ENCODE data around the gene PRKAR1B. TPM values are rescaled to one million over a fixed set of nuclear protein-coding genes. Genes with fewer than 3 reads are reported as not detected.

Gene PRKAR1B
- total RNA-seq, 1 experiment from 2014 or later = 27.2 TPM

DNA sequence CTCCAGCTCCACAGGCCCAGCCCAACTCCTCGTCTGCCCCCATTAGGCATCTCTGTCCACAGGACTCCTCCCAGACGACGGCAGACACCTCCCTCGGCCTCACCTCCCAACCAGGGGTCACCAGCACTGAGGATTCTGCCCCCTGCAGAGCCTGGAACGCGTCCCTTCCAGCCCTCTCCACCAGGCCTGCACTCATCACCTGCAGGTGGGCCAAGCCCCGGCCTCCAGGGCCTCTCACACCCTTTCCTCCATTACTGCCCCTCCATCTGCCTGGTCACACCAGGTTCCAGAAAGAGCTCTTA, 164.8 kb downstream of the PRKAR1B start:
- H3K9me3 ChIP-seq (ENCODE audit: low read depth, low read length, poor library complexity, severe bottlenecking) = no peaks in the 10 kb centered on the region
- ChIA-PET POLR2A (ENCODE audit: low non-redundant PET) (no interaction called here), CTCF (interaction anchor here (0.6 kb wide), 1 partner anchor 1859 kb away, joined by 6 read pairs; no protein-coding TSS in a partner anchor)
- no peak overlapping the region for H3K27ac ChIP-seq (ENCODE audit: low read depth, low read length, poor library complexity, severe bottlenecking)
- no peaks in the 10 kb centered on the region for H3K36me3 ChIP-seq (ENCODE audit: insufficient read depth, low read length, poor library complexity, severe bottlenecking)
- BruUV-seq (replicated peaks) = no TSS peak
- TF ChIP-seq EZH2 (IDR thresholded peaks at IDR 0.05; ENCODE audit: borderline replicate concordance, low read depth, low read length, poor library complexity, severe bottlenecking) = no peak
- TF ChIP-seq, protein P1, sequence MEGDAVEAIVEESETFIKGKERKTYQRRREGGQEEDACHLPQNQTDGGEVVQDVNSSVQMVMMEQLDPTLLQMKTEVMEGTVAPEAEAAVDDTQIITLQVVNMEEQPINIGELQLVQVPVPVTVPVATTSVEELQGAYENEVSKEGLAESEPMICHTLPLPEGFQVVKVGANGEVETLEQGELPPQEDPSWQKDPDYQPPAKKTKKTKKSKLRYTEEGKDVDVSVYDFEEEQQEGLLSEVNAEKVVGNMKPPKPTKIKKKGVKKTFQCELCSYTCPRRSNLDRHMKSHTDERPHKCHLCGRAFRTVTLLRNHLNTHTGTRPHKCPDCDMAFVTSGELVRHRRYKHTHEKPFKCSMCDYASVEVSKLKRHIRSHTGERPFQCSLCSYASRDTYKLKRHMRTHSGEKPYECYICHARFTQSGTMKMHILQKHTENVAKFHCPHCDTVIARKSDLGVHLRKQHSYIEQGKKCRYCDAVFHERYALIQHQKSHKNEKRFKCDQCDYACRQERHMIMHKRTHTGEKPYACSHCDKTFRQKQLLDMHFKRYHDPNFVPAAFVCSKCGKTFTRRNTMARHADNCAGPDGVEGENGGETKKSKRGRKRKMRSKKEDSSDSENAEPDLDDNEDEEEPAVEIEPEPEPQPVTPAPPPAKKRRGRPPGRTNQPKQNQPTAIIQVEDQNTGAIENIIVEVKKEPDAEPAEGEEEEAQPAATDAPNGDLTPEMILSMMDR (conservative IDR thresholded peaks at IDR 0.05; ENCODE audit: low read depth, low read length) = no peak
- no peak overlapping the region for H3K4me3 ChIP-seq (ENCODE audit: low read depth, low read length, poor library complexity, severe bottlenecking)
- DNase-seq (ENCODE audit: low spot score) = no peak
- H3K27me3 ChIP-seq (replicated peaks; ENCODE audit: insufficient read depth, low read depth, low read length, poor library complexity) = no peaks in the 10 kb centered on the region
- no peaks in the 10 kb centered on the region for H3K4me1 ChIP-seq (ENCODE audit: insufficient read depth, low read length, poor library complexity, severe bottlenecking)
- intact Hi-C loops (cut with micrococcal nuclease; ENCODE audit: unreplicated experiment) = no loop called here

DNA sequence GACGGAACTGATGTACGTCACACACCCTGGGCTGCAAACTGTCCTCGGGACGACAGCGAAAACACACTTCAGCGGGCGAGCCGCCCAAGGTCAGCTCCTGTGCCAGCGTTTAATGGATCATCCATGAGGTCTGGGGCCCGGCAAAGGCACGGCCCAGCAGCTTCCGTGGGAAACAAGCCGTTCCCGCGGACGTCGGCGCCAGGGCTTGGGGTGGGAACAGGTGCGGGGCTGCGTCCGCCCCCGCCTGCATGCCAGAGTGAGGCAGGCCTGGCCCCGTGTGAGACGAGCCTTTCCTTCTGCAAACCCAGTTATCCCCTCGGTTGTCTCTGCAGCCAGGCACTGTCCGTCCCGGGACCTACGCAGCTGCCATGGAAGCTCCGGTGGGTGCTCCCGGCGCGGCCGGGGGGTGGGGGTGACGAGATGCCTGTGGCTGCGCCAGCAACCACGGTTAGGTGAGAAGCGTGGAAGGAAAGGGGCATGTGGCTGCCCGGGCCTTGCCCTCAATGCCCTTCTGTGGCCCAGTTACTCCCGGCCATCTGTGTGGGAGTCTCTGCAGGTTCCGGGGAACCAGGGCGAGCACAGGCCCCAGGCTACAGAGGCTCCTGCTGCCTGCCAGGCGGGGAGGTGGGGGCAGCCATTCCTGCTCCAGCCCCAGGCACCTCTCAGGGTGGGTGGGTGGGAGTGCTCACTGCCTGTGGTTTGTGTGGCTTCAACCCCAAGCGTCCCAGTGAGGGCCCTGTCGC, 165.3 kb downstream of the PRKAR1B start:
- TF ChIP-seq EZH2 (IDR thresholded peaks at IDR 0.05; ENCODE audit: borderline replicate concordance, low read depth, low read length, poor library complexity, severe bottlenecking) = no peak

DNA sequence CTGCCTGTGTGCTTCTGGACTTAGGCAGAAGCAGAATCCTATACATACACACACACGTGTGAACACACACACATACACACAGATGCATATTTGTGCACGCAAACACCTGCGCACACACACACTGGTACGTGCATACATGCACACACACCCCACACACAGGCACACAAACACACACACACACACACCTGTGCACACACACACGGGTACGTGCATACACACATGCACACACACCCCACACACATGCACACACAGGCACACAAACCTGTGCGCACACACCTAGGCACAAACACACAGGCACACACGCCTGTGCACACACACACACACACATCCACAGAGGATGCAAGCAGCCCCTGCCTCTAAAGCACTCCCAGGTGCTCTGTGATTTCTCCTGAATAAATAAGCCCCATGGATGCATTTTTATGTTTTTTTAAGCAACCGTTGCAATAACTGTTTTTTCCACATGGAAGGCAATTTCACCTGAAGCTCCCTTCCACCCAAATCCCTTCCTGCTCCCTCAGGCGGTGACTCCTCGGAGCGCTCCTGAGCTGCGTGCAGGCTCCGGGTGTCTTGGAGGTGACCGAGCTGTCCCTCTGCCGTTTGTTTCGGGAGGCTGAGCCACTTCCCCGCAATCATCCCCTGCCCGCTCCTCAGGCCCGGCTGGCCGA, 166.0 kb downstream of the PRKAR1B start:
- no peak for DNase-seq (ENCODE audit: low spot score)
- POLR2A ChIA-PET (ENCODE audit: low non-redundant PET) = no interaction called here
- no peak overlapping the region for H3K27ac ChIP-seq (ENCODE audit: low read depth, low read length, poor library complexity, severe bottlenecking)
- no peaks in the 10 kb centered on the region for H3K36me3 ChIP-seq (ENCODE audit: insufficient read depth, low read length, poor library complexity, severe bottlenecking)
- CTCF ChIA-PET = no interaction called here
- no peaks in the 10 kb centered on the region for H3K27me3 ChIP-seq (replicated peaks; ENCODE audit: insufficient read depth, low read depth, low read length, poor library complexity)
- no peaks in the 10 kb centered on the region for H3K9me3 ChIP-seq (ENCODE audit: low read depth, low read length, poor library complexity, severe bottlenecking)
- no peaks in the 10 kb centered on the region for H3K4me1 ChIP-seq (ENCODE audit: insufficient read depth, low read length, poor library complexity, severe bottlenecking)
- TF ChIP-seq, protein P1 (conservative IDR thresholded peaks at IDR 0.05; ENCODE audit: low read depth, low read length) = no peak
- TF ChIP-seq EZH2 (IDR thresholded peaks at IDR 0.05; ENCODE audit: borderline replicate concordance, low read depth, low read length, poor library complexity, severe bottlenecking) = no peak
- BruUV-seq (replicated peaks) = no TSS peak
- intact Hi-C loops (cut with micrococcal nuclease; ENCODE audit: unreplicated experiment) = no loop called here
- no peak overlapping the region for H3K4me3 ChIP-seq (ENCODE audit: low read depth, low read length, poor library complexity, severe bottlenecking)

More for the DNA sequence above, 165.3 kb downstream of the PRKAR1B start:
- BruUV-seq (replicated peaks) = no TSS peak
- intact Hi-C loops (cut with micrococcal nuclease; ENCODE audit: unreplicated experiment) = no loop called here
- H3K27ac ChIP-seq (ENCODE audit: low read depth, low read length, poor library complexity, severe bottlenecking) = no peak overlapping the region
- H3K4me3 ChIP-seq (ENCODE audit: low read depth, low read length, poor library complexity, severe bottlenecking) = no peak overlapping the region
- ChIA-PET POLR2A (ENCODE audit: low non-redundant PET) (no interaction called here), CTCF (no interaction called here)
- no peaks in the 10 kb centered on the region for H3K36me3 ChIP-seq (ENCODE audit: insufficient read depth, low read length, poor library complexity, severe bottlenecking)
- H3K27me3 ChIP-seq (replicated peaks; ENCODE audit: insufficient read depth, low read depth, low read length, poor library complexity) = no peaks in the 10 kb centered on the region
- DNase-seq (ENCODE audit: low spot score) = no peak
- no peaks in the 10 kb centered on the region for H3K9me3 ChIP-seq (ENCODE audit: low read depth, low read length, poor library complexity, severe bottlenecking)
- H3K4me1 ChIP-seq (ENCODE audit: insufficient read depth, low read length, poor library complexity, severe bottlenecking) = no peaks in the 10 kb centered on the region

DNA sequence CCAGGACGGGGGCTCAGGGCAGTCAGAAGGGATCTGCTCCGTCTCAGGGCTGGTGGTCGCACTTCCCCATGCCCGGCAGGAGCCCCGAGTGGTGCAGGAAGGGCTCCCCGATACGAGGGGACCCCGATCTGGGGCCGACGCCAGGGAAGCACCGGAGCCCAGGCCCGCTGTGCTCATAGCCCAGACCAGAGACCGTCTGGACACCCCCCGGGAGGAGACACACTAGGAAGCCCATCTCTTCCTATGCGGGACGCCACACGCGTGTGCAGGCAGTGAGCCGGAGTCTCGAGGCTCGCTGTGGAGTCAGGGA, 167.7 kb downstream of the PRKAR1B start:
- no peaks in the 10 kb centered on the region for H3K27me3 ChIP-seq (replicated peaks; ENCODE audit: insufficient read depth, low read depth, low read length, poor library complexity)
- H3K4me3 ChIP-seq (ENCODE audit: low read depth, low read length, poor library complexity, severe bottlenecking) = no peak overlapping the region
- no peaks in the 10 kb centered on the region for H3K4me1 ChIP-seq (ENCODE audit: insufficient read depth, low read length, poor library complexity, severe bottlenecking)
- ChIA-PET CTCF (no interaction called here), POLR2A (ENCODE audit: low non-redundant PET) (no interaction called here)
- intact Hi-C loops (cut with micrococcal nuclease; ENCODE audit: unreplicated experiment) = no loop called here
- TF ChIP-seq, protein P1 (conservative IDR thresholded peaks at IDR 0.05; ENCODE audit: low read depth, low read length) = no peak
- TF ChIP-seq EZH2 (IDR thresholded peaks at IDR 0.05; ENCODE audit: borderline replicate concordance, low read depth, low read length, poor library complexity, severe bottlenecking) = no peak
- BruUV-seq (replicated peaks) = no TSS peak
- H3K9me3 ChIP-seq (ENCODE audit: low read depth, low read length, poor library complexity, severe bottlenecking) = no peaks in the 10 kb centered on the region
- DNase-seq (ENCODE audit: low spot score) = no peak
- H3K27ac ChIP-seq (ENCODE audit: low read depth, low read length, poor library complexity, severe bottlenecking) = no peak overlapping the region
- H3K36me3 ChIP-seq (ENCODE audit: insufficient read depth, low read length, poor library complexity, severe bottlenecking) = no peaks in the 10 kb centered on the region

Measured in A673 (cell line).